ENCODE results near the gene MSI2. TPM values are rescaled to one million over a fixed set of nuclear protein-coding genes. Genes with fewer than 3 reads are reported as not detected.

The MSI2 gene
- total and polyA plus RNA-seq, 2 experiments from 2014 or later = 18.9 to 41.8 TPM

DNA sequence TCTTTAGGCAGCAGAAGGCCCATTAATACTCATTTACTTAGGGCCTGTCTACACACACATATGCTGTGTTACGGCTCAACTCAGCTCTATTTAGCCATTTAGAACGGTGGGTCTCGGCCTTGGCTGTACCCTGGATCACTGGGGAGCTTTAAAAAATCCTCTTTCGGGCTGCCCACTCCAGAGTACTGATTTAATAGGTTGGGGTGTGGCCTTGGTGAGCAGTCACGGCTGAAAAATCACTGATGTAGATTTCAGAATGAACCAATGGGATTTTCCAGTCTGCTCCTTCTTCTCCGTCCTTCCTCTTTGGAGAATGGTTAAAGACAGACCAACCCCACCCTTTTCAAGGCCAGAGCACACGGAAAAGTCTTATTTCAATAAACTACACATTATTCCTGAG is 265.3 kb downstream of the MSI2 start:
- H3K36me3 Mint-ChIP-seq (ENCODE audit: low read depth) = no peaks in the 10 kb centered on the region
- no peaks in the 10 kb centered on the region for H3K9me3 Mint-ChIP-seq
- no peak overlapping the region for H3K4me3 ChIP-seq
- no peak overlapping the region for H3K4me2 ChIP-seq
- TF ChIP-seq, protein P1, sequence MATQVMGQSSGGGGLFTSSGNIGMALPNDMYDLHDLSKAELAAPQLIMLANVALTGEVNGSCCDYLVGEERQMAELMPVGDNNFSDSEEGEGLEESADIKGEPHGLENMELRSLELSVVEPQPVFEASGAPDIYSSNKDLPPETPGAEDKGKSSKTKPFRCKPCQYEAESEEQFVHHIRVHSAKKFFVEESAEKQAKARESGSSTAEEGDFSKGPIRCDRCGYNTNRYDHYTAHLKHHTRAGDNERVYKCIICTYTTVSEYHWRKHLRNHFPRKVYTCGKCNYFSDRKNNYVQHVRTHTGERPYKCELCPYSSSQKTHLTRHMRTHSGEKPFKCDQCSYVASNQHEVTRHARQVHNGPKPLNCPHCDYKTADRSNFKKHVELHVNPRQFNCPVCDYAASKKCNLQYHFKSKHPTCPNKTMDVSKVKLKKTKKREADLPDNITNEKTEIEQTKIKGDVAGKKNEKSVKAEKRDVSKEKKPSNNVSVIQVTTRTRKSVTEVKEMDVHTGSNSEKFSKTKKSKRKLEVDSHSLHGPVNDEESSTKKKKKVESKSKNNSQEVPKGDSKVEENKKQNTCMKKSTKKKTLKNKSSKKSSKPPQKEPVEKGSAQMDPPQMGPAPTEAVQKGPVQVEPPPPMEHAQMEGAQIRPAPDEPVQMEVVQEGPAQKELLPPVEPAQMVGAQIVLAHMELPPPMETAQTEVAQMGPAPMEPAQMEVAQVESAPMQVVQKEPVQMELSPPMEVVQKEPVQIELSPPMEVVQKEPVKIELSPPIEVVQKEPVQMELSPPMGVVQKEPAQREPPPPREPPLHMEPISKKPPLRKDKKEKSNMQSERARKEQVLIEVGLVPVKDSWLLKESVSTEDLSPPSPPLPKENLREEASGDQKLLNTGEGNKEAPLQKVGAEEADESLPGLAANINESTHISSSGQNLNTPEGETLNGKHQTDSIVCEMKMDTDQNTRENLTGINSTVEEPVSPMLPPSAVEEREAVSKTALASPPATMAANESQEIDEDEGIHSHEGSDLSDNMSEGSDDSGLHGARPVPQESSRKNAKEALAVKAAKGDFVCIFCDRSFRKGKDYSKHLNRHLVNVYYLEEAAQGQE (IDR thresholded peaks at IDR 0.05; ENCODE audit: unreplicated experiment) = no peak
- TF ChIP-seq NANOG (IDR thresholded peaks at IDR 0.05; ENCODE audit: borderline replicate concordance) = no peak
- TF ChIP-seq STAT1 (IDR thresholded peaks at IDR 0.05; ENCODE audit: unreplicated experiment) = no peak
- no peak for TF ChIP-seq JUNB (IDR thresholded peaks at IDR 0.05; ENCODE audit: unreplicated experiment)
- TF ChIP-seq ZNF331 (CRISPR knock-in tag; IDR thresholded peaks at IDR 0.05; ENCODE audit: low read depth) = no peak
- TF ChIP-seq, protein P2, sequence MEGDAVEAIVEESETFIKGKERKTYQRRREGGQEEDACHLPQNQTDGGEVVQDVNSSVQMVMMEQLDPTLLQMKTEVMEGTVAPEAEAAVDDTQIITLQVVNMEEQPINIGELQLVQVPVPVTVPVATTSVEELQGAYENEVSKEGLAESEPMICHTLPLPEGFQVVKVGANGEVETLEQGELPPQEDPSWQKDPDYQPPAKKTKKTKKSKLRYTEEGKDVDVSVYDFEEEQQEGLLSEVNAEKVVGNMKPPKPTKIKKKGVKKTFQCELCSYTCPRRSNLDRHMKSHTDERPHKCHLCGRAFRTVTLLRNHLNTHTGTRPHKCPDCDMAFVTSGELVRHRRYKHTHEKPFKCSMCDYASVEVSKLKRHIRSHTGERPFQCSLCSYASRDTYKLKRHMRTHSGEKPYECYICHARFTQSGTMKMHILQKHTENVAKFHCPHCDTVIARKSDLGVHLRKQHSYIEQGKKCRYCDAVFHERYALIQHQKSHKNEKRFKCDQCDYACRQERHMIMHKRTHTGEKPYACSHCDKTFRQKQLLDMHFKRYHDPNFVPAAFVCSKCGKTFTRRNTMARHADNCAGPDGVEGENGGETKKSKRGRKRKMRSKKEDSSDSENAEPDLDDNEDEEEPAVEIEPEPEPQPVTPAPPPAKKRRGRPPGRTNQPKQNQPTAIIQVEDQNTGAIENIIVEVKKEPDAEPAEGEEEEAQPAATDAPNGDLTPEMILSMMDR (conservative IDR thresholded peaks at IDR 0.05; ENCODE audit: low read depth in 2 of 2) = no peak
- TF ChIP-seq ZNF114 (CRISPR knock-in tag; IDR thresholded peaks at IDR 0.05) = no peak
- TF ChIP-seq, protein P3, sequence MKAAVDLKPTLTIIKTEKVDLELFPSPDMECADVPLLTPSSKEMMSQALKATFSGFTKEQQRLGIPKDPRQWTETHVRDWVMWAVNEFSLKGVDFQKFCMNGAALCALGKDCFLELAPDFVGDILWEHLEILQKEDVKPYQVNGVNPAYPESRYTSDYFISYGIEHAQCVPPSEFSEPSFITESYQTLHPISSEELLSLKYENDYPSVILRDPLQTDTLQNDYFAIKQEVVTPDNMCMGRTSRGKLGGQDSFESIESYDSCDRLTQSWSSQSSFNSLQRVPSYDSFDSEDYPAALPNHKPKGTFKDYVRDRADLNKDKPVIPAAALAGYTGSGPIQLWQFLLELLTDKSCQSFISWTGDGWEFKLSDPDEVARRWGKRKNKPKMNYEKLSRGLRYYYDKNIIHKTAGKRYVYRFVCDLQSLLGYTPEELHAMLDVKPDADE (IDR thresholded peaks at IDR 0.05) = no peak
- no peak for TF ChIP-seq ZNF462 (CRISPR knock-in tag; IDR thresholded peaks at IDR 0.05)
- no peak for TF ChIP-seq EZH2phosphoT487 (IDR thresholded peaks at IDR 0.05; ENCODE audit: unreplicated experiment)
- TF ChIP-seq CREB1 (CRISPR knock-in tag; IDR thresholded peaks at IDR 0.05; ENCODE audit: low read depth) = no peak
- no peak for TF ChIP-seq POLR2AphosphoS5 (IDR thresholded peaks at IDR 0.05; ENCODE audit: low read depth)
- TF ChIP-seq EZH2 (IDR thresholded peaks at IDR 0.05; ENCODE audit: low read depth, unreplicated experiment) = no peak
- no peaks in the 10 kb centered on the region for H3K36me3 ChIP-seq (ENCODE audit: insufficient read depth)
- no peaks in the 10 kb centered on the region for H3K9me2 ChIP-seq (ENCODE audit: insufficient read depth)
- no peak for DNase-seq (ENCODE audit: low spot score)
- H4K20me1 ChIP-seq (replicated peaks; ENCODE audit: insufficient read depth) = no peaks in the 10 kb centered on the region
- no peaks in the 10 kb centered on the region for H3K27me3 ChIP-seq (ENCODE audit: insufficient read depth)
- peaks cover 8% of the 10 kb centered on the region for H3K27me3 Mint-ChIP-seq (ENCODE audit: insufficient read depth, low read depth, poor library complexity)
- H3K27ac ChIP-seq (ENCODE audit: low read depth) = no peak overlapping the region
- no peak for ATAC-seq
- peaks cover 17% of the 10 kb centered on the region for H3K4me1 ChIP-seq (ENCODE audit: insufficient read depth)
- H3K4me1 Mint-ChIP-seq = peaks cover 61% of the 10 kb centered on the region
- H3K79me2 ChIP-seq (replicated peaks; ENCODE audit: insufficient read depth) = 0 out of 2 replicates have a peak, but pooled peaks cover 4% of the 10 kb centered on the region
- H3F3A ChIP-seq (replicated peaks; ENCODE audit: low read depth) = no peaks in the 10 kb centered on the region
- H3K27ac Mint-ChIP-seq = no peak overlapping the region
- H3K4me3 Mint-ChIP-seq = no peak overlapping the region
- H2AFZ ChIP-seq = no peak overlapping the region

Measured in GM23338 (cell line).